Ascending aorta (tissue), 2 donors: ENCODE results near the gene BRD7. TPM values are rescaled to one million over a fixed set of nuclear protein-coding genes. Genes with fewer than 3 reads are reported as not detected.

Experiments used
- DNase-seq, 2 donors: peaks; one replicate each; pipeline ENCODE4 v3.0.0-alpha.2; 2019; ENCODE audit warnings: low spot score in 2 of 2
- H3K27ac ChIP-seq, 2 donors: fragments of 200-600 bp; sonication (generic); one replicate each; pipeline ENCODE4 v1.5.1; 2016 to 2017; ENCODE audit warnings: mild to moderate bottlenecking in 1 of 2
- H3K27me3 ChIP-seq: fragments of 200-600 bp; sonication (generic); one replicate; pipeline ENCODE4 v1.5.1; 2017
- H3K36me3 ChIP-seq, 2 donors: fragments of 200-600 bp; sonication (generic); one replicate each; pipeline ENCODE4 v1.5.1; 2016
- H3K4me1 ChIP-seq, 2 donors: fragments of 200-600 bp; sonication (generic); one replicate each; pipeline ENCODE4 v1.5.1; 2016 to 2017; ENCODE audit warnings: mild to moderate bottlenecking in 1 of 2
- H3K4me3 ChIP-seq, 2 donors: fragments of 200-600 bp; sonication (generic); one replicate each; pipeline ENCODE4 v1.5.1; 2016 to 2017; ENCODE audit warnings: mild to moderate bottlenecking in 1 of 2
- H3K9me3 ChIP-seq, 2 donors: fragments of 200-600 bp; sonication (generic); one replicate each; pipeline ENCODE4 v1.5.1; 2016
- CTCF ChIP-seq, 3 experiments: fragments of 200-600 bp in 2 of 3; fragments of 450-650 bp in 1 of 3; sonication (generic) in 2 of 3; IDR thresholded peaks; one replicate each; pipeline ENCODE4 v1.5.1; 2016 to 2019; ENCODE audit warnings: antibody characterized with exemption in 3 of 3, mild to moderate bottlenecking in 1 of 3, moderate library complexity in 1 of 3
- intact Hi-C: fragments of 100-400 bp; cut with DNase I; formaldehyde crosslinking; loops from one replicate; pipeline ENCODE4 v1.15.1; 2023
- total RNA-seq: library from RNA; depleted of rRNA; stranded (reverse); fragments of >200 nt; gene quantifications from one replicate; pipeline ENCODE4 v1.1.0, GENCODE V29; 2016

The BRD7 gene
- total RNA-seq, 1 donor from 2014 or later: 17.7 TPM

DNA sequence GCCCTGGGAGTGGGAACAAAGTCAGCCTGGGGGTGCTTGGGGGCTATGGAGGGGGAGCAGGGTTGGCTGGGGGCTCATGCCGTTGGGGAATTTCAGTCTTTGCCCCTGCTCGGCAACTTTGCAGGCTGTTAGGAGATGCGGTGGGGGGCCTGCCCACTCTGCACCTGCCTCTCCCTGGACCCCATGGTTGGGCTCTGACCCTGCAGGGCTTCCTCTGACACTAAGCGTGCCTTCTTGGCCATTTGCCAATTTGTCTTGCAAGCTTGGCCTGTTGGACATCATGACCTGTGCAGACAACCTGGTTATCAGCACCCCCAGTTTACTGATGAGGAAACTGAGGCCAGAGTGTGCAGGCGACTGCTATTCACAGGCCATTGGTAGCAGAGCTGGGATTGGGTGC lies 87.9 kb downstream of the BRD7 start:
- intact Hi-C loops: no loop called here
- no peak for TF ChIP-seq CTCF (IDR thresholded peaks at IDR 0.05)
- Histone ChIP-seq H3K27me3 (no peaks in the 10 kb centered on the region), H3K4me1 (peaks cover 0 to 4% of the 10 kb centered on the region in 2 donors), H3K36me3 (no peaks in the 10 kb centered on the region), H3K4me3 (no peak overlapping the region), H3K27ac (no peak overlapping the region), H3K9me3 (no peaks in the 10 kb centered on the region)
- DNase-seq: no peak

DNA sequence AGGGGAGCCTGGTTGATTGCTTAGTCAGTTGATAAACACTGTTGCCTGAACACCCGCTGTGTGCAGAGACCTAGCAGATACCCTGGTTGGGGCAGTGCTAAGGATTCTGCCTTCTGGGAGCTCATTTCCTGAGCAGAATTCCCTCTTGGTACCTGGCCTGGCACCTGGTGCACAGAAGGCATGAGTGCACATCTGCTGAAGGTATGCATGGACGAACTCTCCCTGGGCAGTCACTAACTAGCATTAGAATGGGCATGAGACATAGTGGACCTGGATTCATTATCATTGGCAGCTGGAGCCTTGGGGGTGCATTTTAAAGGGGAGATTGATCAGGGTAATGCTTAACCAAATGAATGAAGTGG lies 89.3 kb downstream of the BRD7 start:
- H3K4me3 ChIP-seq: no peak overlapping the region
- H3K36me3 ChIP-seq: no peaks in the 10 kb centered on the region
- H3K27ac ChIP-seq: no peak overlapping the region
- no peak for TF ChIP-seq CTCF (IDR thresholded peaks at IDR 0.05)
- intact Hi-C loops: no loop called here
- H3K4me1 ChIP-seq: peaks cover 0 to 4% of the 10 kb centered on the region in 2 donors
- no peak for DNase-seq
- no peaks in the 10 kb centered on the region for H3K9me3 ChIP-seq
- no peaks in the 10 kb centered on the region for H3K27me3 ChIP-seq

DNA sequence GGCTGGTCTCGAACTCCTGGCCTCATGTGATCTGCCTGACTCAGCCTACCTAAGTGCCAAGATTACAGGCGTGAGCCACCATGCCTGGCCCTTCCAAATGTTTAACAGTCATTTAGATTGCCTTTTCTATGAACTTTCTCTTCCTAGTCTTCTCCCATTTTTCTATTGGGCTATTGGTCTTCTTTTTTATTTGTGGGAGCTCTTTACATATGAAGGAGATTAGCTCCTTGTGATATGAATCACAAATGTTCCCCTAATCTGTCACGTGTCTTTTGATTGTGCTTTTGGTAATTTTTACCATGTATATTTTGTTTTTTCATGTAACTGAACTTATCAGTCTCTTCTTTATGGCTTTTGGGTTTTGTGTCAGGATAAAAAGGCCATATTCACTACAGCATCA lies 90.5 kb downstream of the BRD7 start:
- intact Hi-C loops: no loop called here
- no peak for DNase-seq
- no peak overlapping the region for H3K27ac ChIP-seq
- H3K36me3 ChIP-seq: no peaks in the 10 kb centered on the region
- H3K4me3 ChIP-seq: no peak overlapping the region
- no peak for TF ChIP-seq CTCF (IDR thresholded peaks at IDR 0.05)
- no peaks in the 10 kb centered on the region for H3K27me3 ChIP-seq
- H3K9me3 ChIP-seq: no peaks in the 10 kb centered on the region
- peaks cover 0 to 4% of the 10 kb centered on the region in 2 donors for H3K4me1 ChIP-seq

DNA sequence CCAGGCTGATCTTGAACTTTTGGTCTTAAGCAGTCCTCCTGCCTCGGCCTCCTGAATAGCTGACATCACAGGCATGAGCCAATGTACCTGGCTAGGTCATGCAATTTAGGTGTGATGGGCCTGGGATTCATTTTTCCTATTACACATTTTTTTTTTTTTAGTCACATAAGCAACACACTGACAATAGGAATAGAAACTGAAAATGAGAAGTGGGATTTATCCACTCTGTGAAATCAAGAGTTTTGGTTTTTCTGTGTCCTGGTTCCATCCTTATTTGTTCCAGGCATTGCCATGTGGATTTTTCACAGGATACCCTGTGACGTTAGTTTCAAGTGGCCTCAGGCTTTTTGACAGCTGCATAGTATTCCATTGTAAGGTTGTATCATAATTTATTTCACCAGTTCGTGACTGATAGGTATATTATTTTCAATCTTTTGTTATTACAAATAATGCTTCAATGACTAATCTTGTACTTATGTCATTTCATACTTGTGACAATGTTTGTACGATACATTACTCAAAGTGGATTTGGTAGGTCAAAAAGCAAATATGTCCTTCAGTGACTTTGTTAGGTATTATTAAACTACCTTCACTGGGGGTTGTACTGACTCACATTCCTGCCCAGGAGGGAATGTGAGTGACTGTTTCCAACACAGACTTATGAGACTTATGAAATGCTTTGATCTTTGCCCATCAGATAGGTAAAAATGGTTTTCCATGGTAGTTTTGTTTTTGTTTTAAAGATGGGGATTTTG lies 91.8 kb downstream of the BRD7 start:
- peaks cover 0 to 4% of the 10 kb centered on the region in 2 donors for H3K4me1 ChIP-seq
- no peaks in the 10 kb centered on the region for H3K36me3 ChIP-seq
- no peaks in the 10 kb centered on the region for H3K27me3 ChIP-seq
- intact Hi-C loops: no loop called here
- DNase-seq: no peak
- no peaks in the 10 kb centered on the region for H3K9me3 ChIP-seq
- no peak overlapping the region for H3K27ac ChIP-seq
- no peak overlapping the region for H3K4me3 ChIP-seq
- no peak for TF ChIP-seq CTCF (IDR thresholded peaks at IDR 0.05)

- H3K9me3 ChIP-seq: no peaks in the 10 kb centered on the region
- no peak for TF ChIP-seq CTCF (IDR thresholded peaks at IDR 0.05)
- H3K27me3 ChIP-seq: no peaks in the 10 kb centered on the region
- no peak overlapping the region for H3K4me3 ChIP-seq
- H3K36me3 ChIP-seq: no peaks in the 10 kb centered on the region
- intact Hi-C loops: no loop called here
- H3K4me1 ChIP-seq: no peaks in the 10 kb centered on the region
- H3K27ac ChIP-seq: no peak overlapping the region
- DNase-seq: no peak
Observed at GRCh38 chr16:50276326-50276640, 92.5 kb downstream of the BRD7 start.
